GM19099 (cell line): Measurements from ENCODE around the gene ADAMTS17.

Experiments used
- POLR2A ChIP-seq: IDR thresholded peaks from 3 replicates; pipeline ENCODE4 v1.6.1; 2011; ENCODE audit warnings: low read depth; ENCODE audit not compliant: insufficient read length; ENCODE audit errors: extremely low read depth

The ADAMTS17 gene

DNA sequence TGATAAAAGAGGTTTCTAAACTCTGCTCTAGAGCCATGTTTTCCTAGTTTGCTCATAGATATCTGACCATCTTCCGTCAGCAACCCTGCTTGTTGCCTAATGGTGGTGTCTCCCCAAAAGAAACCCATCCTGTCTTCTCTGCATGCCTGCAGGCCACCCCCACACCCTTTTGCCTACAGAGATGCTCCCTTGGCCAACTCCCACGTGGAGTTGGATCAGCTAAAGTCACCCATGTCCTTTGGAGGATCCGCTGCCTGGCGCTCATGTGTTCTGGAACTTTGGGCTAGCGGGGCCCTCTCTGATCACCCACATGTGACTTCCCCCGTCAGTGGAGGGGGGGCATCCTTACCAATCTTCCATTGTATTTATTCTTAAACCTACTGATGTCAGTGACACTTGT lies 185.6 kb downstream of the ADAMTS17 start:
- TF ChIP-seq POLR2A, result no peak

DNA sequence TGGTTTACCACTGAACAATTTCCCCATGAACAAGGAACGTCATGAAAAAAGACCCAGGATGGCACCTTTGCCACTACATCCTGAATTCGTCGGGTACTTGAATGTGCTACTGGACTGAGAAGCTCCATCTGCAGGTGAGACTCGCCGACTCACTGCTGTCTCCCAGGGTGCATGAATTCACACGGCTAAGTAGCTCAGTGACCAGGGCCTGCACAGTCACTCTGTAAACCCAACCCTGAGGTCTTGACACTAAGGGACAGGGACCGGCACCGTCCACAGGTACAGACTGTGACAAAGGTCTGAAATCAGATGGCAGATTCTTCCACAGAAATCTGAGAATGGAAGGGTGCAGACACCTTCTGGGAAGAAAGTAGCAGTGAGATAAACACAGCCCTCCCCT lies 187.4 kb downstream of the ADAMTS17 start:
- no peak for TF ChIP-seq POLR2A

DNA sequence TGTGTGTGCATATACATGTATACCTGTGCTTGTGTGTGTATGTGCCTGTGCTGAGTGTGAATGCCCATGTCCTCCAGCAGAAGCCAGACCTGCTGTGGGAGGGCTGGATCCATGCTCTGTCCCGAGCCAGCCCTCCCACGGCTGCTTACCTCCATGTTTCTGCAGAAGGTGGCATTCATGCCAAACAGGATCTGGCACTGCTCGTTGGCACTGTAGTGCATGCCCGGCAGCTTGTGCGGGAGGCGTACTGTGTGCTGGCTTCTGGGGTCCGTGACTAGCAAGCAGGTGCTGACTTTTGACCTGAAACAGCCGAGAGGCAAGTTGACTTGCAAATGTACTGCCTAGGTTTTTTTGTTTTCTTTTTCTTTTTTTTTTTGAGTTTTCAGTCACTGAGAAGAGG lies 189.3 kb downstream of the ADAMTS17 start:
- TF ChIP-seq POLR2A, result no peak

DNA sequence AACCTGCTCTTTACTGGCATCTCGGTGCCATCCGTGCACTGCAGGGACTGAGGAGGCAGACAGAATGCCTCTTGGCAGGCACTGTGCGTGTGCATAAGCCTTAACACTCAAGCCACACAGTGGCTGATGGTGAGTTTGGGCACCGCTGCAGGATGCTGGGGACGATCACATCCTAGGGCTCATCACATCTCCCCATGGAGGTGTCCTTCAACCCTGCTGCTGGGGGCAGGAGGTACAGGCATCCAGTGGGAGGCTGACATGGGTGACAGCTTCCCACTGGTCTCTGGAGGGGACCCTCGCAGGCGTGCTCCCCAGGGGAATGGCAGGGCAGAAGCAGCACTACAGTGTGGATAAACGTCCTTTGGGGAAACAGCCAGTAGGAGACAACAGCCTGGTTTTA lies 190.9 kb downstream of the ADAMTS17 start:
- no peak for TF ChIP-seq POLR2A

DNA sequence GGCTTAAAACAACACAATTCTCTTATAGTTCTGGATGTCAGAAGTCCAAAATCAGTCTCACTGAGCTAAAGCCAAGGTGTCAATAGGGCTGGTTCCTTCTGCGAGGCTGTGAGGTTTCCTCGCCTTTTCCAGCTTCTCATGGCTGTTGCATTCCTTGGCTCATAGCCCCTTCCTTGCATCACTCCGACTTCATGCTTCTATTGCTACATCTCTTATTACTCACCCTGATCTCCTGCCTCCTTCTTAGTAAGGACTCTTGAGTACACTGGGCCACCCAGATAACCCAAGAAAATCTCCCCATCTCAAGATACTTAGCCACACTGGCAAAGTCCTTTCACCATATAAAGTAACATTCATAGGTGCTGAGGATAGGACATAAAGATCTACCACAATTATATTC lies 193.9 kb downstream of the ADAMTS17 start:
- no peak for TF ChIP-seq POLR2A

DNA sequence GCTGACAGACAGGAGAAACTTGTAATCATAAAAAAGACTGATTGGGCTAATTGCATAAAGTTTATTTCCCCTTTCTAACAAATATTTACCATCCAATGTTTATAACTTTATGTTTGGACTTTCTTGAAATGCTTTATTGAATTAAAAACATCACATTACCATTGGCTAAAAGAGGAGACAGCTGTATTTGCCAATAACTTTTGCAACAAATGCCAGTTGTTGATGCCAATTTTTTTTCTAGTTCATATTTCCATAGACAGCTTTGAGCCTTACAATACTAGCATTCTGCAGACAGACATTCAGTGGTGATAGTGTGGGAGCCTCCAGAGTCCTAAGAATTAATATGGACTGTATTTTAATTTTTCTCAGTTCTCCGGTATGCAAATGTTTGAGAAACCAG lies 198.4 kb downstream of the ADAMTS17 start:
- no peak for TF ChIP-seq POLR2A

DNA sequence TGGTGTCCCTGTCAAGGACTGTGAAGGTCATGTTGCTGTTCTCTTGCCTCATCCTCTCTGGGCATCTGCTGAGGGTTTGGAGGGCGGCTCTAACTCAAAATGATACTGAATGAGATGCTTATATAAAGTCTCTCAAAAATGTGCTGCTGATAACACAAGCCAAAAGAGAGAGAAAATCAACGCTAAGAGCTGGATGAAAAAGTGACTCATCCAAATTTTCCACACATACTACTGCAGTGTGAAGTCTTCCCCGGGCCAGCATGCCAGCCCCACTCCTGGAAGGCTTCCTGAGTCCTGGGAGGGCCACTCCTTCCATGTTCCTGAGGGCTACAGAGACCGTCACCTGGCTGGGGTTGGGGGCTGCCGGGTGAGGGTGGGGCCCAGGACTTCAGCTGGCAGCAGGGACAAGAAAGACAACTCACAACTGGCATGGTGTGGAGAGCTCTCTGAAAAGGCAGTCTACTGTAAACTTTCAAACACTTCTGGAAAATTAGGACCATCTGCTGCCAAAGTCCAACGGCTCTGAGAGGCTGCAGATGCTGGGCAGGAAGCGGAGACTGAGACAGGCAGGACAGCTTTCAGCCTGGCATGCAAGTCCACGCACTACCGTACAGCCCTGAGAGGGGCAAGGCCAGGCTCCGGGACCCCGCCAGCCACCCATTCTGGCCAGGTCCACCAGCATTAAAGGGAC lies 200.3 kb downstream of the ADAMTS17 start:
- no peak for TF ChIP-seq POLR2A

DNA sequence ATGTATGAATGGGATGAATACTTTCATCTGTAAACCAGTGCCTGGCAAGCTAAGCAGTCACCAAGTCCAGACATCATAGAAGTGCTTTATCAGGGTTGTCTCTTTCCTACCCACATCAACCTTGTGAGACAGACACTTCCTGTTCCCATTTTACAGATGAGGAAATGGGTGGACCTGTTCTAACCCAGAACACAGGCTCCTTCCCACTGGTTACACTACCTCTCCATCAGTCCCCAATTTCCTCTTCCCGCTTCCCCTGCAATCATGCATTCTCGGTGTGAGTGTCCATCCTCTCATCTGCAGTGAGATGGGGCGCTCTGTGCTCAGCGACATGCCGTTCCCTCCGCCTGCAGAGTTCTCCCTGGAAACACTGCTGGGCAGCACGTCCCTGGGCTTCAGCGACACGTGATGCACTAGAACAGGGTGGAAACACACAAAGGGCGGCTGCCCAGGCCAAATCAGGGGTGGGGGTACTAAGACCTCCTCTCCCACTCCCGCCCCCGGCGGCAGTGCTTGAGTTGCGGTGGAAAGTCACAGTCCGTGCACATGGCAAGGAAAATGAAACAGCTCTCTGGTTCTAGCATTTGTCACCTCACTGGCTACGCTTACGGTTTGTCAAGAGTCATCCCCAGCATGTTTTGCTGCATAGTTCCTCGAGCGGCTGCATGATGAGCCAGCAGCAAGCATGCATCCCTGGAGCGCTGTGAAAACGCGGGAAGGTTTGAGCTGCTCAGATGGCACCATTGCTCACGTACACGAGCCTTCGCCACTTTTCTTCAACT lies 201.1 kb downstream of the ADAMTS17 start:
- no peak for TF ChIP-seq POLR2A

DNA sequence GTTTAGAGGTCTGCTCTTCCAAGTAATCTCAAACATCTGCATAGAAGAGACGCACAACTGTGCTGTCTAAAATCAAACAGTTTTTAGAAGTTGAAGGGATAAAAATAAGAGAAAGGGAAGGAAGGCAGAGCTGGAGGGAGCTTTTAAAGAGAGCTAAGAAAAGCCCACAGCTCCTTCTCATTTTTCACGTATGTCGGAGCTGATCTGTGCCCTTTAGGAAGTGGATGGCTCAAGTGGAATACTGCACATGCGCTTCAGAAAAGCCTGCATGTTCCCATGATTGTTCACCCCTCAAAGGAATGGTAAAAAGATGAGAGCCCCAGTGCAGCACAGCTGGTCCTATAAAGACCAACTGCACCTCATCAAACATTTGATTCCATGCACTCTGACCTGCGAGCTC lies 207.2 kb downstream of the ADAMTS17 start:
- TF ChIP-seq POLR2A, result no peak

DNA sequence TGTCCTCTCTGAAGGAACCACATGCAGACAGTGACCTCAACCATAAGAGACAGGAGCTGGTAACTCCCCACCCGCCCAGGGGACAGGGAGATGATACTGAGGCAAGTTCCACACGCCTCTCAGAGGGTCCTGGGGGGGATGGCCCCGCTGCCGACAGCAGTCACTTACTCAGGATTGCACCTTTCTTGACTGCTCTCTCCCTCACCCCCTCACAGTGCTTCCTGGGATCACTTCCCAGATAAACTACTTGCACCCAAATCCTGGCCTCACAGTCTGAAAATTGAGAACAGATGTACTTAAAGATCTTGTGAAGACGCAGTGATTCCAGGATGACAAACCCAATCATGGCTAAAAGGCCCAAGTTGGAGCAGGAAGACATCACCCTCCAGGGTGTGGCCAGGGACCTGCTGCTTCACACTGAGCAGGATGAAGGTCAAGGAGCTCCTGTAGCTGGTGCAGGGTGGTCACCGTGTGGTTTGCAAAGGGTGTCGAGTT lies 207.6 kb downstream of the ADAMTS17 start:
- no peak for TF ChIP-seq POLR2A

DNA sequence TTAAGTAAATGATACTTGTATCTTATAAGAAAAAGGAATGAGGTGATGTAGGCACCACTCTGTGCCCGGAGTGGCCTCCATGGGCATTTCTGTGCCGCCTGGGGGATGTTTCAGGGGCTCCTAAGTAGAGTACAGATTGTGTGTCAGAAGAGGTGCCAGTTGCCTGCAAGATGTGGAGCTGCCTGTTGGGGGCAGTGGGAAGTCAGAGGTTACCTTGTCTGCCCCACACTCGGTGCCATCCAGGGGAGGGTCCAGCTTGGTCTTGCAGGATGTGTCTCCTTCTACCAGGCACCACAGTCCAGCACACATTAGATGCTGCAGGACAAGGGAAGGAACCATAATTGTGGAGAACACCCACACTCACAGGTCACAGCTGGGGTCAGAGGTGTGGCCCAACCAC lies 208.8 kb downstream of the ADAMTS17 start:
- TF ChIP-seq POLR2A, result no peak

DNA sequence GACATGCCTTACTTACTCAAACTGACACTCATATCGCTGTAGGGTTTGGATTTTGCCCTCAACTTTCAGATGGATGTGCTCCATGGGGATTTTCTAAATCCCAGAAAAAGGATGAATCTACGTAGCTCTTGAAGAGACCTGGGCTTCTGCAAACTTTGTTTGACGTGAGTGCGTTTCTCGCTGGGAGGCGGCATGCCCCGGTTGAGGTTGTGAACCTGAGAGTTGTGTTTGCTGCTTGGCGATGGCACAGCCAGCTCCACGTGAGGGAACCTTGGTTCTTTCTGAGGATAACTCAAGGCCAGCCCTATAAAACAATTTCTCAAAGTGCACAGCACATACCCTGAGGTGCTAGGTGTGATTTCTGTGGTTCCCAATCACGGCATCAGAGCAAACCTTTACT lies 209.5 kb downstream of the ADAMTS17 start:
- TF ChIP-seq POLR2A, result no peak

DNA sequence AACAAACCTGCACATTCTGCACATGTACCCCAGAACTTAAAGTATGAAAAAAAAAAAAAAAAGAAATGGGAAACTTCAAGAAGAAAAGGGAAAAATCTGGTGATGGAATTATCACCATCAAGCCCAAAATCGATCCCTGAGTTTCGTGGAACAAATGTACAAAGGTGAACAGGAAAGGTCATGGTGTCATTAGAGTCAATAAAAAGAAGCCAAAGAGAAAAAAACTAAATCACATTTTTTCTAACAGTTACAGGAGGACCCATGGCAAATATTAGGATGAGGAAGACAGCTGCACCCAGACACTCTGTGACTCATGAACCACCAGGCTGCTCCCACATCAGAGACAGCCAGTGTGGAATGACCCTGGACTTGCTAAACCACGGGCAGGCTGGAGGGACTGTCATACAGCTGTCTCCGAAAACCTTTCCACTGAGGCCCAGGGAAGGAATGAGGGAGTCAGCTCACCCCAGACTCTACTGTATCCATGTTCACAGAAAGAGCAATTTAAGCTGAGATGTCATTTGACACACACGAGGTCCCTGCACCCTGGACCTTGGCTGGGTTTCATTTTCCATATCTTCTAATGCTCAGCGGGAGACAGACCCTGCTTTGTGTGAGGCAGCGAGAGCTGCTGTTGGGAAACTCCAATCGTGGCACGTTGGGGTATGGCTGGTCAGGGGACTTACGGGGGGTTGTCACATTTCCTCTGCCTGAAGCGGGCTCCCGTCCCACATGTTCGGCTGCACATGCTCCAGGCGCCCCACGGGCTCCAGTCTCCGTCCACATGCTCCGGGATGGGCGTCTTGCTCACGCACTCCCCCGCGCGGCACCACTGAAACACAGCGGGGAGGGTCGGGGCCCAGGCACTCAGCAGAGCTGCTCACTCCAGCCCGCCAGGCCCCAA lies 210.2 kb downstream of the ADAMTS17 start:
- TF ChIP-seq POLR2A, result no peak

DNA sequence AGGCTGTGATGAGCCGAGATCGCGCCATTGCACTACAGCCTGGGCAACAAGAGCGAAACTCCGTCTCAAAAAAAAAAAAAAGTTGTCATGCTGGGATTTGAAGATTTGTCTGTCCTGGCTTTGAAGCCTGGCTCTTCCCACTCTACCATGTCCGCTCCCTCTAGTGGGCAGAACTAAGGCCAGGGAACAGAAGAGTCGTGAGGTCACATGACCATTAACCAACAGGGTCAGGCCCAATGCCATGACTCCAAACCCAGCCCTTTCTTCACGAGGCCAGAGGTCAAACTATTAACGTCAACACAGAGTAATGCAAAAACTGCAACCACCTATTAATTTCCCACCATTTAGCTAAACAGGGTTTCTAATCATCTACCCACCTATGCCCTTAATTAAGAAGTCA lies 212.1 kb downstream of the ADAMTS17 start:
- TF ChIP-seq POLR2A, result no peak
